Measurements from ENCODE around the gene MAGI2. TPM values are rescaled to one million over a fixed set of nuclear protein-coding genes. Genes with fewer than 3 reads are reported as not detected.

The MAGI2 gene
- total and polyA plus RNA-seq, 4 donors, result 0.37 to 4.1 (median 1.4) TPM

DNA sequence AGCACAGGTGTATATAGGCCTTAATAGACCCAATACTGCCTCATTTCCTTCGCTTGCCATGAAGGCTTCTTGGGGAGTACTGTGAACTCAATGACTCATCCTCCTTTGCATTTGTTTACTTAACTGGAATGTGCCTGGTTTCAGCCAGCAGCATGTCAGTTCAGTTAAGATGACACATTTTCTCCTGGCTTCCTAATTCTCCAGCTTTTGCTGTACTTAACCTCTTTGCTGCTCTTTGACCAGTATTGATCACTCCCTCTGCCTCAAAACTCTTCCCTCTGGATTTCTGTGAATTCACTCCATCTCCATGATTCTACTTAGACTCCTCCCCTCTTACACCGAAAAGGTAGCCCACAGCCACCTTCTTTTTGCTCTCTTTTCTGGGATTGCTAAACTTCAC lies 135.7 kb downstream of the MAGI2 start:
- Histone ChIP-seq H3K9me3 (ENCODE audit: control insufficient read depth in 4 of 4, low read length in 3 of 4) (no peaks in the 10 kb centered on the region), H3K36me3 (ENCODE audit: control insufficient read depth in 4 of 4, insufficient read depth in 3 of 4, low read depth in 1 of 4, low read length in 3 of 4) (no peaks in the 10 kb centered on the region), H3K4me3 (ENCODE audit: low read depth in 1 of 3, low read length in 3 of 3) (no peak overlapping the region), H3K4me1 (ENCODE audit: control insufficient read depth in 4 of 4, insufficient read depth in 4 of 4, low read length in 3 of 4) (peaks cover 0 to 12% (median 9%) of the 10 kb centered on the region in 4 donors), H3K27ac (ENCODE audit: low read depth in 1 of 2, low read length in 2 of 2) (no peak overlapping the region), H3K27me3 (ENCODE audit: control insufficient read depth in 4 of 4, insufficient read depth in 4 of 4, low read length in 3 of 4) (no peaks in the 10 kb centered on the region), H3K9ac (ENCODE audit: low read depth in 1 of 2, low read length in 2 of 2) (no peak overlapping the region)
- TF ChIP-seq, protein P1, sequence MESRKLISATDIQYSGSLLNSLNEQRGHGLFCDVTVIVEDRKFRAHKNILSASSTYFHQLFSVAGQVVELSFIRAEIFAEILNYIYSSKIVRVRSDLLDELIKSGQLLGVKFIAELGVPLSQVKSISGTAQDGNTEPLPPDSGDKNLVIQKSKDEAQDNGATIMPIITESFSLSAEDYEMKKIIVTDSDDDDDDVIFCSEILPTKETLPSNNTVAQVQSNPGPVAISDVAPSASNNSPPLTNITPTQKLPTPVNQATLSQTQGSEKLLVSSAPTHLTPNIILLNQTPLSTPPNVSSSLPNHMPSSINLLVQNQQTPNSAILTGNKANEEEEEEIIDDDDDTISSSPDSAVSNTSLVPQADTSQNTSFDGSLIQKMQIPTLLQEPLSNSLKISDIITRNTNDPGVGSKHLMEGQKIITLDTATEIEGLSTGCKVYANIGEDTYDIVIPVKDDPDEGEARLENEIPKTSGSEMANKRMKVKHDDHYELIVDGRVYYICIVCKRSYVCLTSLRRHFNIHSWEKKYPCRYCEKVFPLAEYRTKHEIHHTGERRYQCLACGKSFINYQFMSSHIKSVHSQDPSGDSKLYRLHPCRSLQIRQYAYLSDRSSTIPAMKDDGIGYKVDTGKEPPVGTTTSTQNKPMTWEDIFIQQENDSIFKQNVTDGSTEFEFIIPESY (IDR thresholded peaks at IDR 0.05), result no peak
- no peak for TF ChIP-seq TAF1 (conservative IDR thresholded peaks at IDR 0.05)
- peak; percentile 35 to 37 for TF ChIP-seq RXRA (IDR thresholded peaks at IDR 0.05)
- no peak for TF ChIP-seq HNF4G (IDR thresholded peaks at IDR 0.05)
- TF ChIP-seq NR2F2 (IDR thresholded peaks at IDR 0.05), result no peak
- no peak for TF ChIP-seq SP1 (IDR thresholded peaks at IDR 0.05)
- peak; percentile 50 to 70 for TF ChIP-seq HNF4A (conservative IDR thresholded peaks at IDR 0.05)
- no peak for TF ChIP-seq EGR1 (IDR thresholded peaks at IDR 0.05; ENCODE audit: low read depth in 2 of 2)
- TF ChIP-seq YY1 (IDR thresholded peaks at IDR 0.05), result no peak
- no peak for TF ChIP-seq FOXA1 (IDR thresholded peaks at IDR 0.05)
- TF ChIP-seq, protein P2, sequence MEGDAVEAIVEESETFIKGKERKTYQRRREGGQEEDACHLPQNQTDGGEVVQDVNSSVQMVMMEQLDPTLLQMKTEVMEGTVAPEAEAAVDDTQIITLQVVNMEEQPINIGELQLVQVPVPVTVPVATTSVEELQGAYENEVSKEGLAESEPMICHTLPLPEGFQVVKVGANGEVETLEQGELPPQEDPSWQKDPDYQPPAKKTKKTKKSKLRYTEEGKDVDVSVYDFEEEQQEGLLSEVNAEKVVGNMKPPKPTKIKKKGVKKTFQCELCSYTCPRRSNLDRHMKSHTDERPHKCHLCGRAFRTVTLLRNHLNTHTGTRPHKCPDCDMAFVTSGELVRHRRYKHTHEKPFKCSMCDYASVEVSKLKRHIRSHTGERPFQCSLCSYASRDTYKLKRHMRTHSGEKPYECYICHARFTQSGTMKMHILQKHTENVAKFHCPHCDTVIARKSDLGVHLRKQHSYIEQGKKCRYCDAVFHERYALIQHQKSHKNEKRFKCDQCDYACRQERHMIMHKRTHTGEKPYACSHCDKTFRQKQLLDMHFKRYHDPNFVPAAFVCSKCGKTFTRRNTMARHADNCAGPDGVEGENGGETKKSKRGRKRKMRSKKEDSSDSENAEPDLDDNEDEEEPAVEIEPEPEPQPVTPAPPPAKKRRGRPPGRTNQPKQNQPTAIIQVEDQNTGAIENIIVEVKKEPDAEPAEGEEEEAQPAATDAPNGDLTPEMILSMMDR (IDR thresholded peaks at IDR 0.05; ENCODE audit: low read depth, low read length, missing input control), result no peak
- TF ChIP-seq, protein P3, sequence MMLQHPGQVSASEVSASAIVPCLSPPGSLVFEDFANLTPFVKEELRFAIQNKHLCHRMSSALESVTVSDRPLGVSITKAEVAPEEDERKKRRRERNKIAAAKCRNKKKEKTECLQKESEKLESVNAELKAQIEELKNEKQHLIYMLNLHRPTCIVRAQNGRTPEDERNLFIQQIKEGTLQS (IDR thresholded peaks at IDR 0.05), result peak; percentile 77
- TF ChIP-seq FOXA2 (IDR thresholded peaks at IDR 0.05), result no peak
- TF ChIP-seq RAD21 (IDR thresholded peaks at IDR 0.05), result no peak
- TF ChIP-seq GABPA (IDR thresholded peaks at IDR 0.05 in 1 of 2, conservative IDR thresholded peaks at IDR 0.05 in 1 of 2), result no peak
- TF ChIP-seq, protein P4, sequence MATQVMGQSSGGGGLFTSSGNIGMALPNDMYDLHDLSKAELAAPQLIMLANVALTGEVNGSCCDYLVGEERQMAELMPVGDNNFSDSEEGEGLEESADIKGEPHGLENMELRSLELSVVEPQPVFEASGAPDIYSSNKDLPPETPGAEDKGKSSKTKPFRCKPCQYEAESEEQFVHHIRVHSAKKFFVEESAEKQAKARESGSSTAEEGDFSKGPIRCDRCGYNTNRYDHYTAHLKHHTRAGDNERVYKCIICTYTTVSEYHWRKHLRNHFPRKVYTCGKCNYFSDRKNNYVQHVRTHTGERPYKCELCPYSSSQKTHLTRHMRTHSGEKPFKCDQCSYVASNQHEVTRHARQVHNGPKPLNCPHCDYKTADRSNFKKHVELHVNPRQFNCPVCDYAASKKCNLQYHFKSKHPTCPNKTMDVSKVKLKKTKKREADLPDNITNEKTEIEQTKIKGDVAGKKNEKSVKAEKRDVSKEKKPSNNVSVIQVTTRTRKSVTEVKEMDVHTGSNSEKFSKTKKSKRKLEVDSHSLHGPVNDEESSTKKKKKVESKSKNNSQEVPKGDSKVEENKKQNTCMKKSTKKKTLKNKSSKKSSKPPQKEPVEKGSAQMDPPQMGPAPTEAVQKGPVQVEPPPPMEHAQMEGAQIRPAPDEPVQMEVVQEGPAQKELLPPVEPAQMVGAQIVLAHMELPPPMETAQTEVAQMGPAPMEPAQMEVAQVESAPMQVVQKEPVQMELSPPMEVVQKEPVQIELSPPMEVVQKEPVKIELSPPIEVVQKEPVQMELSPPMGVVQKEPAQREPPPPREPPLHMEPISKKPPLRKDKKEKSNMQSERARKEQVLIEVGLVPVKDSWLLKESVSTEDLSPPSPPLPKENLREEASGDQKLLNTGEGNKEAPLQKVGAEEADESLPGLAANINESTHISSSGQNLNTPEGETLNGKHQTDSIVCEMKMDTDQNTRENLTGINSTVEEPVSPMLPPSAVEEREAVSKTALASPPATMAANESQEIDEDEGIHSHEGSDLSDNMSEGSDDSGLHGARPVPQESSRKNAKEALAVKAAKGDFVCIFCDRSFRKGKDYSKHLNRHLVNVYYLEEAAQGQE (IDR thresholded peaks at IDR 0.05), result no peak
- TF ChIP-seq, protein P5, sequence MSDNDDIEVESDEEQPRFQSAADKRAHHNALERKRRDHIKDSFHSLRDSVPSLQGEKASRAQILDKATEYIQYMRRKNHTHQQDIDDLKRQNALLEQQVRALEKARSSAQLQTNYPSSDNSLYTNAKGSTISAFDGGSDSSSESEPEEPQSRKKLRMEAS (IDR thresholded peaks at IDR 0.05), result no peak
- TF ChIP-seq JUND (IDR thresholded peaks at IDR 0.05), result peak; percentile 90 to 95
- no peak for DNase-seq (ENCODE audit: low spot score)
- WGBS, result 49% methylated on average over 2 of the region's 2 CpGs

All from liver (tissue), 9 donors.